Kidney epithelial cell (primary cell): ENCODE measurements around the gene DLX2. TPM values are rescaled to one million over a fixed set of nuclear protein-coding genes. Genes with fewer than 3 reads are reported as not detected.

ENCODE experiments used
- DNase-seq: peaks from one replicate; pipeline ENCODE4 v3.0.0-alpha.2; 2010; ENCODE audit warnings: low read depth
- H3K27me3 ChIP-seq: 2 replicates; pipeline ENCODE4 v1.6.0; 2011; ENCODE audit warnings: low read length; ENCODE audit not compliant: control insufficient read depth, insufficient read depth
- H3K36me3 ChIP-seq: 2 replicates; pipeline ENCODE4 v1.5.1; 2011; ENCODE audit warnings: low read length; ENCODE audit not compliant: control insufficient read depth, insufficient read depth
- H3K4me3 ChIP-seq: 2 replicates; pipeline ENCODE4 v1.5.1; 2011; ENCODE audit warnings: low read depth, mild to moderate bottlenecking, control low read depth, low read length
- CTCF ChIP-seq: IDR thresholded peaks from 2 replicates; pipeline ENCODE4 v1.5.1; 2011; ENCODE audit warnings: mild to moderate bottlenecking, moderate library complexity, low read length, control low read depth, inconsistent platforms; ENCODE audit not compliant: insufficient read depth, poor library complexity, severe bottlenecking
- total RNA-seq: library from RNA; depleted of rRNA; stranded (reverse); fragments of >200 nt; gene quantifications from 2 replicates; pipeline ENCODE4 v1.2.3, GENCODE V29; 2015

Gene DLX2
- total RNA-seq, 1 donor from 2014 or later: 0.08 TPM

GRCh38 chr2:172053486-172053885, 49.2 kb downstream of the DLX2 start:
- TF ChIP-seq CTCF: no peak
- DNase-seq: no peak
- H3K36me3 ChIP-seq: no peaks in the 10 kb centered on the region
- no peak overlapping the region for H3K4me3 ChIP-seq
- no peaks in the 10 kb centered on the region for H3K27me3 ChIP-seq

DNA sequence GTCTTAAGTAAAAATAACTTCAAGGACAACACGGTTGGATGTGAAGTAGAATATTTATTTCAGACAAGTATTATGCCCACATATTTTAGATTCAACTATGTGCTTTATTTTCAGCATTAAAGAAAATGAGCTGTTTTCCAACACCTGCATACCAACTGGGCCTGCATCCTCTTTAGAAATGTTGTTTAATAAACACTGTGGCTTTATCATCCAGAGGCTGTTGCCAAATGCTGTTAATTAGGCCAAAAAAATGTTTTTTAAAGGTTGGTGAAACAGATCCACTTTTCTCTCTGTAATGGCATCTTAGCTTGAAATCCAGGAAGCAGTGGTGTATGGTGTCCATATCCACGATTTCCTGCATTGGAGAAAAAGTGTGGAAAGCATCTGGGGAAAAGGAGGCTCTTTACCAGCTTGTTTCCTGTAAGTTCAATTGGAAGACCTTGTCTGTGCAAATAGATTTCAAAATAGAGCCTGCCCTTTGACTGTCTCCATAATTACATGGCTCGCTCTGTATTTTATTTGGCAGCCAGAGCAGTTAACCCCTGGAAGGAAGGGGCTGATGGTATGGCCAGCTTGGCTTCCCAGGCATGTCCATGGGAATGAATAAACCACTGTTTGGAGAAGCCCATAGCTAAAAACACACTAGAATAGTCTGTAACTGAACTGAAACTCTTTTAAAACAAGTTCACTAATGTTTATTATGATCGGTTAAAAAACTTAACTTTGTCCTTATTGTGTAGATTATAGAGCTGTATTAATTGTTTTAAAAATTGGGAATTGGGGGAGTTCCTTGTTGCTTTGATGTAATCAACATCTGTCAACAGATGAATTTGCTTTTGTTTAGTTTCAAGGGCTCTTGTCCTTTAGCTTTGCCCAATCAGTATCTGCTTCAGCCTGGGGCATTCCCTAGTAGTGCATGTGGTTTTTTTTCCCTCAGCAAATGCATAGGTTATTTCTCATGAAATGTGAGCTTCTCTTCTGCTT, 50.4 kb downstream of the DLX2 start:
- Histone ChIP-seq H3K27me3 (no peaks in the 10 kb centered on the region), H3K4me3 (no peak overlapping the region), H3K36me3 (no peaks in the 10 kb centered on the region)
- no peak for TF ChIP-seq CTCF
- DNase-seq: no peak

DNA sequence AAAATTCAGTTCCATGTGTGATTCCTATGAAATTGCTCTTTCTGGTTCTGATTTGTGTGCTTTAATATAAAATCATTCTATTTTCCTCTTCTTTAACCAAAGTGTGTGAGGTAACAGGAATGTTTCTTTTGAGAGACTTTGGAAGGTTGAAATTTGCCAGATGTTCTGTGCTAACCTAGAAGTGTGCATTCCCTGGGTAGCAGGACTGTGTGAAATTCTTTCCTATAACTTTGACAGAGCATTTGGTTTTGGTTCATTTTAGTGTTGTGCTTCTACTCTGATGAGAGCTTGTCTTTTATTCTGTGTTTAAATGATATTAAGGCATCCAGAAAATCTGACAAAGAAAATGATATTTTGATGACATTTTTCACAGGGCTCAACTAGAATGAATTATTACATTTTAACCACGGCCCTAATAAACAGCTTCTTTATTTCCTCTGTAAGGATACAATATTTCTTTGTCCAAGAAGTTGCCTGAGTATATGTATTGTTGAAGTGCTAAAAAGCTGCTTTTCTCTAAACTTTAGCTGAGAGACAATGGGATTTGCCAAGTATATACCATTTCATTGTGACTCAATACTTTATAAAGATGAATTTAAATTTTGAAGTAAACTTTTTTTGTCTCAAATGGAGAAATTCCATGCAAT, 52.1 kb downstream of the DLX2 start:
- no peak for TF ChIP-seq CTCF
- no peak for DNase-seq
- H3K4me3 ChIP-seq: no peak overlapping the region
- H3K27me3 ChIP-seq: no peaks in the 10 kb centered on the region
- H3K36me3 ChIP-seq: no peaks in the 10 kb centered on the region

DNA sequence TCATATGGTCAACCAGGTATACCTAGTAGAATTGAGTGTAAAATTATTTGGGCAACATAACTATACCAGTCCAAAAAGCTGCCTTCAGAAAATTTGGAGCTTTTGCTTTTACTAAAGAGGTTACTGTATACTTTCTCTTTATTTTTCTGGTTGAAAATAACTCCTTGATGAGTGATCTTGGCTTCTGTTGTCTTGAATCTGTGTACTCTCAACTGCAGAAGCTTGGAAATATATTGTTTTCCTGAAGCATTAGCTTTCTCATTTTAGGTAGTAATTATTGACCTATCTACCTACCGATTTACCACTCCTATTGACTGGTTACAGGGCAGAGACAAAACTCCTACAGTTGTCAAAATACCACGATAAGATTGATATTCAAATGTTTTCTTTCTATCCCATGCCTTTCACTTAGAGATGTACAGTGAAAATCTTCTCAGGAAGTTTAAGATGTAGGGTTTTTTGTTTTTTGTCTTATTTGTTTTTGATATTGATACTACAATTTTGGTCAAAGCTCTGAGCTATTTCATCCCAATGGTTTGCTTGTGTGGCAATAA, 53.1 kb downstream of the DLX2 start:
- H3K27me3 ChIP-seq: no peaks in the 10 kb centered on the region
- DNase-seq: no peak
- H3K36me3 ChIP-seq: no peaks in the 10 kb centered on the region
- TF ChIP-seq CTCF: no peak
- H3K4me3 ChIP-seq: no peak overlapping the region

Other genes with a start within 250 kb of the DLX2 start
- 9.1 and 12.7 TPM in 2 replicates for gene SLC25A12, start 208.7 kb downstream of the DLX2 start, total RNA-seq
- 26.0 and 27.1 TPM in 2 replicates for gene HAT1, start 180.4 kb downstream of the DLX2 start, total RNA-seq
- 6.3 and 8.5 TPM in 2 replicates for gene METAP1D, start 102.9 kb downstream of the DLX2 start, total RNA-seq
- 0.17 TPM in 1 of 2 replicates, not detected in the other for gene DLX1, start 17.4 kb downstream of the DLX2 start, total RNA-seq